ENCODE data around the gene HCN3. TPM values are rescaled to one million over a fixed set of nuclear protein-coding genes. Genes with fewer than 3 reads are reported as not detected.

The HCN3 gene
- total RNA-seq, 1 donor from 2014 or later, result 2.5 TPM

DNA sequence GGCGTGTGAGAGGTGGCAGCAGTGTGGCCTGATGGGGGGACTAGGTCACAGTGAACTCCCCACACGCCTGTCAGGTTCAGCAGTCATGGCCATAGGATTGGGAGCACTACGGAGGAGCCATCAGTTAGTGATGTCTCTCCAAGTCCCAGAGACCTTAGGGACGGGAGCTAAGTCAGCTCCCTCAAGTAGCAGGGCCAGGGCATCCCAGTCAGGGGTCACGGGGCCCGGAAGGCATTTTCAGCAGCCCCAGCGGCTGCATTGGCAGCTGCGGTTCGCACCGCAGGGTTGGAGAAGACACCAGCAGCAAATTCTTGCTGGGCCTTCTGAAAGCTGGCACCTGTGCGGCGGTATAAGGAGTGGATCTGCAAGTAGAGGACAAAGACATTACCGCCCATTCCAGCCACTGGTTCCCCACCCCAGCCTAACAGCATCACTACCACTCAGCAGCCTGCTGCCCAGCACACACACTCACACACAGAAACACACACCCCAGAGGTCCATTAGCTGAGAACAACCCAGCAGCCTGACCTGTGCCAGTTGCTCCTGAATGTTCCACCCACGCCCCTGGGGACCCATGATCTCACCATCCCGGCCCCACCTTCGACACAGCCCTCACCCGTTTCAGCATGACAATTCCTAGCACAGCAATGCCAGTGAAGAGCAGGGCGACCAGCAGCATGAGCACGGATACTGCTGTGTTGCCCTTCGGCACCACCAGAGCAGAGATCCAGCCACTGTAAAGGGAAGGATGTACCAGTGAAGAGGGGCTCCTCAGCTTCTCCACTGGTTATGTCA, 21.0 kb upstream of the HCN3 start:
- intact Hi-C loops (cut with micrococcal nuclease), result no loop called here
- Mint-ChIP-seq H3K36me3 (ENCODE audit: low read depth) (peaks cover 30% of the 10 kb centered on the region), H3K4me1 (ENCODE audit: low read depth) (peaks cover 48% of the 10 kb centered on the region), H3K27ac (peak overlapping the region; percentile 64), H3K4me3 (peak overlapping the region; percentile 79), H3K9me3 (no peaks in the 10 kb centered on the region), H3K27me3 (ENCODE audit: insufficient read depth) (no peaks in the 10 kb centered on the region)
- no peak for DNase-seq (ENCODE audit: low spot score)

DNA sequence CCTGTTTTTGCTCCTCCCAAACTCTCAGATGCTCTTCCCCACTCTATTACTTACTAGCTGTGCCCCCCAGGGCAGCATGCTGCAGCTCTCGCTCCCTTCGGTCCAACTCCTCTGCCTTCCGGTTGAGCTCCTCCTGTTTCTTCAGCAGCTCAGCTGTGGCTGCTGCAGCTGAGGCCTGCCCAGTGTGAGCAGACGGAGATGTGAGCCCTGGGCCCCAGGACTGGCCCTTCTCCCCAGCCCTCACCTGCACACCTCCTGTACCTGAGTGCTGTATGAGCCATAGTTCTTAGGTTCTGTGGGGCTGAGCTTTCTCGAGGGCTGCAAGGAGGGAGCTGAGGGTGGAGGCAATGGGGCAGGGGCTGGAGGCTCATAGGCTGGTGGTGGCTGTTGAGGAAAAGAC, 17.0 kb upstream of the HCN3 start:
- DNase-seq (ENCODE audit: low spot score), result no peak
- no peaks in the 10 kb centered on the region for H3K9me3 Mint-ChIP-seq
- peaks cover 52% of the 10 kb centered on the region for H3K4me1 Mint-ChIP-seq (ENCODE audit: low read depth)
- H3K27ac Mint-ChIP-seq, result peak overlapping the region; percentile 49
- intact Hi-C loops (cut with micrococcal nuclease), result loop anchor here (5.0 kb wide), 2 partner anchors 53 to 427 kb away; partner anchors contain the start of genes DAP3, MTX1, THBS3 and YY1AP1
- peak overlapping the region; percentile 90 for H3K4me3 Mint-ChIP-seq
- no peaks in the 10 kb centered on the region for H3K27me3 Mint-ChIP-seq (ENCODE audit: insufficient read depth)
- peaks cover 55% of the 10 kb centered on the region for H3K36me3 Mint-ChIP-seq (ENCODE audit: low read depth)

DNA sequence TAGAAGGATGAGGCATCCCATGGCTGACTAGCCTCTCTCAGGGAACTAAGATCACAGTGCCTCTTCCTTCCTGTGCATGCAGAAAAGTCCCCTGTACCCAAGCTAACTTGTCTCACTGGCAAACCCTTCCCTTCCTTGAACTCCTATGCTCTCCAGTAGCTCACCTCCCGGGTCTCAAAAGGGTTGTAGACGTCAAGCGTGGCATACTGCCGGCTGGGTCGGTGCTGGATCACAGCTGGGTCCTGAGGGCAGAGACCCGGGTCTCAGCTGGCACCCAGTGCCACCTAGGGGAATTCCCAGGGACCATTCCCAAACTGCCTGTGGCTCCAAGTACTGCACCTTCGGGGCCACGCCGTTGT, 15.8 kb upstream of the HCN3 start:
- Mint-ChIP-seq H3K9me3 (no peaks in the 10 kb centered on the region), H3K27me3 (ENCODE audit: insufficient read depth) (no peaks in the 10 kb centered on the region), H3K4me1 (ENCODE audit: low read depth) (peaks cover 44% of the 10 kb centered on the region), H3K27ac (peak overlapping the region; percentile 88), H3K36me3 (ENCODE audit: low read depth) (peaks cover 58% of the 10 kb centered on the region), H3K4me3 (peak overlapping the region; percentile 90)
- intact Hi-C loops (cut with micrococcal nuclease), result loop anchor here (5.0 kb wide), 2 partner anchors 54 to 426 kb away; partner anchors contain the start of genes DAP3, MTX1, THBS3 and YY1AP1
- peak; percentile 18 for DNase-seq (ENCODE audit: low spot score)

DNA sequence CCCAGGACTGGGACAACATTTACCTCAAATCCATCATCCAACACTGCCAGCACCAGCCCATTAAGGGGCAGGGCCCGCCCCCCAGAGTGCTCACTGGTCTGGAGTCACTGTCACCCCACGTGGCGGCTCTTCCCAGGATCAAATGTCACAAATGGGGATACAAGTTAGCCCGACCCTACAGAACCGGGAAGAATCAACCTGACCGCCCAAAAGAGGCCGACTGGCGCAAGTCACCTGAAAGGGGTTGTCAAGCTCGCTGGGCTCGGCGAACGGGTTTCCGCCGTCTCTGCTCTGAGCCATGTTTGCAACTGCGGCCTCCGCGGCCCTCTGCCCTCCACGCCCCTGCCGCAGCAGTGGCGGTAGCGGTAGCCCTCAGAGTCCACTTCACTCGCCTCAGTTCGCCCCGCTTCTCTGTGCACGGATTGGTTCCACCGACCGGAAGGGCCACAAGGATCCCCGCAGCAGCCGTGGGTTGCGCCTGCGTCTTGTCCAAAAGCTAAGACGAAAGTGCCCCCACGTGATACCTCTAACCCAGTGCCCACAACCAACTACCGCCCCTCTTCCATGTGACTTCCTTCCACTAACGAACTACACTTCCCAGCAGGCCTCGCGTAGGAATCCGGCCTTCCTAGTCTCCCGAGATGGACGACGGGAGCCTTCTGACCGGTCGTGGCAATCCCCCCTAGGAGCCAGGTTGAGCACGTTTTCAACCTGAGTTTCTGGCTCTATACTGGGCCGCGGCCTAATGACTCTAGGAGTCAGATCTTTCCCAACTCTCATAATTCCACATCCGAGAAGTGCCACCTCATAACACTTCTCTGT, 15.2 kb upstream of the HCN3 start, which contains the start of gene SCAMP3:
SCAMP3 (minus strand) TSS at position 509 of the 822 bp plus-strand sequence; CDS start at position 300, 209 bp downstream.
- Mint-ChIP-seq H3K4me1 (ENCODE audit: low read depth) (peaks cover 38% of the 10 kb centered on the region), H3K9me3 (no peaks in the 10 kb centered on the region), H3K4me3 (peak within 1 kb of the TSS; percentile 90), H3K27me3 (ENCODE audit: insufficient read depth) (no peaks in the 10 kb centered on the region), H3K36me3 (ENCODE audit: low read depth) (peaks cover 56% of the 10 kb centered on the region), H3K27ac (peak within 1 kb of the TSS; percentile 88)
- DNase-seq (ENCODE audit: low spot score), result peak; percentile 88
- intact Hi-C loops (cut with micrococcal nuclease), result loop anchor here (1.0 to 5.0 kb wide), 10 partner anchors 11 to 595 kb away; partner anchors contain the start of genes CLK2, DAP3, FDPS and GON4L

DNA sequence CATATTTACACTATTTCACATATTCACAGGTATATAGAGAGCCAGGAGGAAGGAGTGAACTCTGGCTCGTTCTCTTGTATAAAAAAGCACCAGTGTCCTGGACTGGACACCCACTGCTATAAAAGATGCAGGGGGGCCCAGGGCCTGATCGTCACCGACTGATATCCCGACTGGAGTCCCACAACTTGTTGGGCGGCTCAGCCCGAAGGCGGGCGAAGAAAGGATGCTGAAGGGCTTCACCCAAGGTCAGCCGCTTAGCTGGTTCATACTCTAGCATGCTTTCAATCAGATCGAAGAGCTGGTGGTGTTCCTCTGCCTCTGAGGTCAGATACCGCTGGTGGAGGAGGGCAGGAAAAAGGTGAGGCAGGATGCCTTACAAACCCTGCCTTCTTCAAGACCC, 14.2 kb upstream of the HCN3 start:
- intact Hi-C loops (cut with micrococcal nuclease), result loop anchor here (5.0 kb wide), 2 partner anchors 56 to 424 kb away; partner anchors contain the start of genes DAP3, MTX1, THBS3 and YY1AP1
- H3K36me3 Mint-ChIP-seq (ENCODE audit: low read depth), result peaks cover 60% of the 10 kb centered on the region
- peak overlapping the region; percentile 24 for H3K27ac Mint-ChIP-seq
- no peak for DNase-seq (ENCODE audit: low spot score)
- H3K9me3 Mint-ChIP-seq, result no peaks in the 10 kb centered on the region
- H3K27me3 Mint-ChIP-seq (ENCODE audit: insufficient read depth), result no peaks in the 10 kb centered on the region
- H3K4me1 Mint-ChIP-seq (ENCODE audit: low read depth), result peaks cover 32% of the 10 kb centered on the region
- H3K4me3 Mint-ChIP-seq, result peak overlapping the region; percentile 19

DNA sequence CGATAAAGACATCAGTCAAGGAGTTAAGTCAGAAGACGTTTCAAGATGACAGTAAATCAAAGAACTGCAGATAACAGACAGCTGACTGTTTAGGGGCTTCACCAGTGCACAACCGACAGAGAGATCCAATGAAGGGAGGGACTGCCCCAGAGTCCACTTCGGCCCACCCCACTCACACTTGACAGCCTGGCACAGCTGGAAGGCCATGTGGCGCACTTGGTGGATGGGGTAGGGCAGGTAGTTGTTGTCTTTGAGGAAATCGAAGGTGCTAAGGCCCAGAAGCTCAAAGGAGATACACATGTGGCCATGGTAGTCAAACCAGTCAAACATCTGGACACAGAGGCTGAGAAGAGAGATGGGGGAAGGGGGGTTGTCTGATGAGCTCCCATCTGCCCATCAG, 10.7 kb upstream of the HCN3 start:
- intact Hi-C loops (cut with micrococcal nuclease), result no loop called here
- Mint-ChIP-seq H3K27ac (no peak overlapping the region), H3K4me1 (ENCODE audit: low read depth) (peaks cover 27% of the 10 kb centered on the region), H3K4me3 (no peak overlapping the region), H3K9me3 (no peaks in the 10 kb centered on the region), H3K27me3 (ENCODE audit: insufficient read depth) (no peaks in the 10 kb centered on the region), H3K36me3 (ENCODE audit: low read depth) (peaks cover 70% of the 10 kb centered on the region)
- DNase-seq (ENCODE audit: low spot score), result no peak

DNA sequence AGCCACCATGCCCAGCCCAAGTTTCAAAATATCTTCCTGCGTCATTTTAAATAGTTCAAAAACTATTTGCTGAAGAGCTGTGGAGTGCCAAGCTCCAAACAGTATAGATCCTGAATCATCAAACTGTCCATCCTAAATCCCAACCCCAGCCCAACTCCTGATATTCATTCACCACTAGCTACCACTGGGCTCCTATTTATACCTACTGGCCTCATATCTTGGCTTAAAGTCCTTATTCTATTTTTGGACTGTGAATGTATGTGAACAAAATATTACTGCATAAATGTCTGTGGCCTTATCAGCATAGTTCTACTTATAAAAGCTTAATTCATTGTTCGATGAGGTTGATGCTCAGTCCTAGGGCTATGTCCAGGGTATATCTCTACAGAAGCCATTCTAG, 9.9 kb upstream of the HCN3 start:
- intact Hi-C loops (cut with micrococcal nuclease), result no loop called here
- Mint-ChIP-seq H3K9me3 (no peaks in the 10 kb centered on the region), H3K36me3 (ENCODE audit: low read depth) (peaks cover 72% of the 10 kb centered on the region), H3K4me1 (ENCODE audit: low read depth) (peaks cover 27% of the 10 kb centered on the region), H3K4me3 (no peak overlapping the region), H3K27me3 (ENCODE audit: insufficient read depth) (no peaks in the 10 kb centered on the region), H3K27ac (no peak overlapping the region)
- no peak for DNase-seq (ENCODE audit: low spot score)

DNA sequence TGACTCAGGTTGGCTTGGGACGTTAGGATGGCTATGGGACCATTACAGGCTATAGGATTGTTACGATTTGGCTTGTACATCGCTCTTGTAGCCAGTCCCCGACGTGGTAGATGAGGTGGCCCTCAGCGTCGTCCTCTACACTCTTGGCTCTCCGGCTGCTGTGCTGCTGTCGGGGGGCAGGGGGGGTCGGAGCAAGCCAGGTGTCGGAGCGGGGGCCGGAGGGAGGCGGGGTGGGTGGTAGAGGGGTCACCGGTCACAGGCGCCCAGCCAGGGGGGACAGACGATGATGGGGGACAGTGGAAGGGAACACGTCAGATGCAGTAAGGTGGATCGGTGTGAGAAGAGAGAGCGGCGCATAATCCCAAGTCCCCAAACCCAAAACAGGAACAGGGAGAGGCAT, 8.6 kb upstream of the HCN3 start:
- no peak for DNase-seq (ENCODE audit: low spot score)
- intact Hi-C loops (cut with micrococcal nuclease), result no loop called here
- Mint-ChIP-seq H3K27me3 (ENCODE audit: insufficient read depth) (no peaks in the 10 kb centered on the region), H3K9me3 (no peaks in the 10 kb centered on the region), H3K27ac (peak overlapping the region; percentile 23), H3K36me3 (ENCODE audit: low read depth) (peaks cover 66% of the 10 kb centered on the region), H3K4me1 (ENCODE audit: low read depth) (peaks cover 23% of the 10 kb centered on the region), H3K4me3 (no peak overlapping the region)

DNA sequence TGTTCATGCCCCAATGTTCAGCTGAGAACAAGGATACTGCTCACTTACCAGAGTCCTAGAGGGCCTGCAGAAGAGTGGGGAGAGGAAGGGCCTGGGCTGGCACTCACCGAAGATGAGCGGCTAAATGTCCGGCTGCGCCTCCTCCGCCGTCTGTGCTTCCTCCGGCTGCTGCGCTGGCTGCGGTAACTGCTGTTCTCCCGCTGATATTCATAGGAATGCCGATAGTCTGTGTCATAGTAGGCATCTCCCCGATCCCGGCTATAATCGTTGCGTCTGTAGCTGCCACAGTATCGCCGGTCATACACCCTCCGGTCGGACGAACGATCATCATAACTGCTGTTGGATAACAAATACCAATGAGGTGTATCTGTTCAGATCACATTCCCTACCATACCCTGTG, 7.9 kb upstream of the HCN3 start:
- Mint-ChIP-seq H3K4me1 (ENCODE audit: low read depth) (peaks cover 24% of the 10 kb centered on the region), H3K9me3 (no peaks in the 10 kb centered on the region), H3K27me3 (ENCODE audit: insufficient read depth) (no peaks in the 10 kb centered on the region), H3K4me3 (no peak overlapping the region), H3K36me3 (ENCODE audit: low read depth) (peaks cover 63% of the 10 kb centered on the region), H3K27ac (no peak overlapping the region)
- no peak for DNase-seq (ENCODE audit: low spot score)
- intact Hi-C loops (cut with micrococcal nuclease), result no loop called here

DNA sequence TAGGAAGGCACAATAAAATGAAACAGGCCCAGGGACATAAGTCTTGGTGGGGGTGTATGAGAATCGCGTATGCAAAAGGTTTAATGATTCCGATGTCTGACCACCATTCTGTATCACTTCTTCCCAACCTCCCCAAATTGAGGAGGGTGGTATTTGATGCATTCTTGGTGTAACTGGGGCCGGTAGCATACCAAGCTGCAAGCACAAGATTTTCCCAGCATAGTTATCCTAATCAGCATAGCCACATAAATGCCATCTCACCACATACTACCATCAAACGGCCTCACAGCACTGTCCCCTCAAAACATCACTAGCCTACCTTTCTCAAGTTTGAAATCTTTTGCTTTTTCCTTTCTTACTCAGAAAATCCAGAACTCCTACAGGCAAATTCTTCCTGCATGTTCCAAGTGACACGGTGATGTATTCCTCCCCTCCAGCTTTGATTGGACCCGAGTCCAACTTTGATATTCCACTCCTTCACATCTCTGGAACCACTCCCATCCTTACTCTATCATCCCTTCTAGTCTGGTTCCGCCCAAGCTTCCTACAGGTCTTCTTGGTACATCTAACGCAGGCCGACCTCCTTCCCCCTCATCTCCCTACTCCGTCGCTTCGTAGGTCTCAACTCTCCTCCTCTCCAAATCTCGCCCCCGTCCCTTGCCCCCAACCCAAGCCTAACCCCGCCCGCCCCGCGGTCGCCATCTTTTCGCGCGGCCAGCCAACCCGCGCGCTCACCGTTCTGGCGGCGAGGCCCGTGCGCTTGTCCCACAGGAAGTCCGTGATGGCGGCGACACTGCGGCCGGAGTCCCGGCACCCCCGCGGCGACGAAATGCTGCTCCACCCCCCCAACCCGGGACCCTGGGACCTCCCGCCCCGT, 4.6 kb upstream of the HCN3 start:
- H3K4me3 Mint-ChIP-seq, result peak overlapping the region; percentile 90
- DNase-seq (ENCODE audit: low spot score), result no peak
- H3K4me1 Mint-ChIP-seq (ENCODE audit: low read depth), result peaks cover 41% of the 10 kb centered on the region
- no peaks in the 10 kb centered on the region for H3K9me3 Mint-ChIP-seq
- peaks cover 2% of the 10 kb centered on the region for H3K27me3 Mint-ChIP-seq (ENCODE audit: insufficient read depth)
- intact Hi-C loops (cut with micrococcal nuclease), result loop anchor here (1.0 to 10.0 kb wide), 6 partner anchors 10 to 782 kb away; partner anchors contain the start of genes FDPS, LAMTOR2, MTX1 and SCAMP3
- H3K27ac Mint-ChIP-seq, result peak overlapping the region; percentile 94
- peaks cover 38% of the 10 kb centered on the region for H3K36me3 Mint-ChIP-seq (ENCODE audit: low read depth)

DNA sequence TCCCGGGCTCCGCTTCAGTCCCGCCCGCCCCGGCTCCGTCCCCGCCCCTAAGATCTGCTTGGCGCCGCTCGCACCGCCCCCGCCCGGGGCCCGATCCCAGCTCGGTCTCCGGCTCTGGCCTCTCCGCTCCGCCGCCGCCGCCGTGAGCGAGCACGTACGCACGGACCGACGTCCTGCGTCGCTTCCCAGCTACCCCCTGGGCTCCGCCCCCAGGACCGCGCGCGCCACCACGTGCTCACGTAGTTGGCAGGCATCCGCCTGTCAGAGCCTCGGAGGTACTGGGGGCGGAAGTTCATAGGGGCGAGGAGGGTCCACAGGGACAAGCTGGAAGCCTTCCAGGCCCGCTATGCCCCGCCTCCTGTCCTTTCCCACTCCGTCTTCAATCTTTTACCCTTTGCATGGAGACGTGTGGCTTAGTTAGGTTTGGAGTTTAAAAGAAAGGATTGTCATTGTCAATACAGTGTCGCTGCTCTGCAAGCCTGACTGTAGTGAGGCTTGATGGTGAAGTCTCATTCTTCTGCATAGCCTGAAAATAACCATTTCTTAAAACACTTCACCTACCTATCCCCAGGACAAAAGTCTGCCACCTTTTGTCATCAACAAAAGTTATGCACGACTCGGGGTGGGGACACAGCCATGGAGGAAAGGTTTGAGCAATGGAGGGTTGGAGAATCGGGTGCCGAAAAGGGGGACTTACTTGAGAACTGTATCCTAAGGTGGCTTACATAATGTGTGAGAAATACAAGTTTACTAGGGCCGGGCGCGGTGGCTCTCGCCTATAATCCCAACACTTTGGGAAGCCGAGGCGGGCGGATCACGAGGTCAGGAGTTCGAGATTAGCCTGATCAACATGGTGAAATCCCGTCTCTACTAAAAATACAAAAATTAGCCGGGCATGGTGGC, 3.7 kb upstream of the HCN3 start, which contains the start of gene CLK2:
CLK2 (minus strand) TSS at position 162 of the 903 bp plus-strand sequence. CDS start 2,527 bp downstream, outside the sequence.
- peaks cover 5% of the 10 kb centered on the region for H3K27me3 Mint-ChIP-seq (ENCODE audit: insufficient read depth)
- peaks cover 29% of the 10 kb centered on the region for H3K36me3 Mint-ChIP-seq (ENCODE audit: low read depth)
- peaks cover 47% of the 10 kb centered on the region for H3K4me1 Mint-ChIP-seq (ENCODE audit: low read depth)
- peak; percentile 96 for DNase-seq (ENCODE audit: low spot score)
- H3K9me3 Mint-ChIP-seq, result no peaks in the 10 kb centered on the region
- peak within 1 kb of the TSS; percentile 90 for H3K4me3 Mint-ChIP-seq
- intact Hi-C loops (cut with micrococcal nuclease), result loop anchor here (1.0 to 10.0 kb wide), 6 partner anchors 11 to 781 kb away; partner anchors contain the start of genes FDPS, LAMTOR2, MTX1 and SCAMP3
- peak within 1 kb of the TSS; percentile 94 for H3K27ac Mint-ChIP-seq

All from activated T-helper 1 cell treated with anti-CD3 and anti-CD28 coated beads, Interleukin-12 subunit alpha, Interleukin-12 subunit beta, Interleukin-2, Interleukin-4 antibody, amounts not matched to agents 30 ng/mL and 10 ng/mL and 1 ng/mL, durations not matched to agents 14 hours and 24 hours and 36 hours (primary cell).